H9 (cell line): ENCODE measurements around the gene TOR1A. TPM values are rescaled to one million over a fixed set of nuclear protein-coding genes. Genes with fewer than 3 reads are reported as not detected.

Source experiments
- DNase-seq: peaks from one replicate; pipeline ENCODE4 v3.0.0-alpha.2; 2017
- H2AFZ ChIP-seq: one replicate; pipeline ENCODE4 v1.6.1; 2013; ENCODE audit warnings: mild to moderate bottlenecking, low read length, control low read depth, moderate library complexity
- H2AK5ac ChIP-seq: 2 replicates; pipeline ENCODE4 v1.6.1; 2013; ENCODE audit warnings: low read length, control low read depth, mixed read lengths; ENCODE audit not compliant: insufficient read length
- H2BK120ac ChIP-seq: one replicate; pipeline ENCODE4 v1.6.1; 2013; ENCODE audit warnings: low read depth, mild to moderate bottlenecking, low read length, control low read depth, inconsistent platforms; ENCODE audit not compliant: poor library complexity, severe bottlenecking
- H2BK12ac ChIP-seq: 2 replicates; pipeline ENCODE4 v1.6.1; 2013; ENCODE audit warnings: low read length, control low read depth, mixed read lengths, low read depth; ENCODE audit not compliant: insufficient read length
- H2BK15ac ChIP-seq: 2 replicates; pipeline ENCODE4 v1.6.1; 2013; ENCODE audit warnings: low read depth, low read length, control low read depth
- H2BK20ac ChIP-seq: one replicate; pipeline ENCODE4 v1.6.1; 2013; ENCODE audit warnings: low read depth, mild to moderate bottlenecking, low read length, control low read depth, inconsistent platforms; ENCODE audit not compliant: poor library complexity, severe bottlenecking
- H2BK5ac ChIP-seq: 2 replicates; pipeline ENCODE4 v1.6.1; 2013; ENCODE audit warnings: low read length, control low read depth, mixed read lengths; ENCODE audit not compliant: insufficient read length
- H3K14ac ChIP-seq: 2 replicates; pipeline ENCODE4 v1.6.1; 2013; ENCODE audit warnings: low read length, control low read depth; ENCODE audit not compliant: insufficient read depth
- H3K18ac ChIP-seq: 2 replicates; pipeline ENCODE4 v1.6.1; 2013; ENCODE audit warnings: low read depth, mild to moderate bottlenecking, mixed read lengths, low read length, control low read depth; ENCODE audit not compliant: insufficient read length
- H3K23ac ChIP-seq: 2 replicates; pipeline ENCODE4 v1.6.1; 2013; ENCODE audit warnings: low read length, control low read depth, mixed read lengths, low read depth; ENCODE audit not compliant: insufficient read length
- H3K23me2 ChIP-seq: 2 replicates; pipeline ENCODE4 v1.6.1; 2013; ENCODE audit warnings: low read depth, mild to moderate bottlenecking, mixed read lengths, low read length, control low read depth; ENCODE audit not compliant: insufficient read length, poor library complexity, severe bottlenecking
- H3K27ac ChIP-seq: 2 replicates; pipeline ENCODE4 v1.5.1; 2013; ENCODE audit warnings: low read length, control low read depth, mixed read lengths, low read depth; ENCODE audit not compliant: insufficient read length
- H3K27me3 ChIP-seq: 2 replicates; pipeline ENCODE4 v1.6.1; 2013; ENCODE audit warnings: low read length, control low read depth, inconsistent platforms; ENCODE audit not compliant: insufficient read depth
- H3K4ac ChIP-seq: 2 replicates; pipeline ENCODE4 v1.6.1; 2013; ENCODE audit warnings: low read depth, mild to moderate bottlenecking, control low read depth, inconsistent platforms, low read length, moderate library complexity
- H3K4me1 ChIP-seq: 2 replicates; pipeline ENCODE4 v1.6.1; 2013; ENCODE audit warnings: low read length, control low read depth, inconsistent platforms; ENCODE audit not compliant: insufficient read depth
- H3K4me2 ChIP-seq: 2 replicates; pipeline ENCODE4 v1.6.1; 2013; ENCODE audit warnings: low read length, control low read depth, mixed read lengths; ENCODE audit not compliant: insufficient read length, insufficient read depth
- H3K56ac ChIP-seq: 2 replicates; pipeline ENCODE4 v1.6.1; 2013; ENCODE audit warnings: low read depth, mild to moderate bottlenecking, mixed read lengths, low read length, control low read depth; ENCODE audit not compliant: insufficient read length
- H3K79me1 ChIP-seq: 2 replicates; pipeline ENCODE4 v1.6.1; 2013; ENCODE audit warnings: low read depth, mild to moderate bottlenecking, moderate library complexity, low read length, control low read depth, inconsistent platforms; ENCODE audit not compliant: insufficient read depth, poor library complexity, severe bottlenecking
- H3K79me2 ChIP-seq: 2 replicates; pipeline ENCODE4 v1.6.1; 2013; ENCODE audit warnings: low read length, control low read depth, inconsistent platforms; ENCODE audit not compliant: insufficient read depth
- H3K9ac ChIP-seq: 2 replicates; pipeline ENCODE4 v1.6.1; 2013; ENCODE audit warnings: low read length, control low read depth, mixed read lengths; ENCODE audit not compliant: insufficient read length; ENCODE audit errors: extremely low read depth
- H3K9me3 ChIP-seq: one replicate; pipeline ENCODE4 v1.6.1; 2013; ENCODE audit warnings: low read depth, low read length, inconsistent platforms; ENCODE audit not compliant: control insufficient read depth
- H3T11ph ChIP-seq: one replicate; pipeline ENCODE4 v1.6.1; 2013; ENCODE audit warnings: mild to moderate bottlenecking, low read length, control low read depth, inconsistent platforms
- H4K20me1 ChIP-seq: one replicate; pipeline ENCODE4 v1.6.1; 2013; ENCODE audit not compliant: control insufficient read depth, insufficient read length, insufficient read depth
- H4K5ac ChIP-seq: 2 replicates; pipeline ENCODE4 v1.6.1; 2013; ENCODE audit warnings: low read depth, mild to moderate bottlenecking, mixed read lengths, low read length, control low read depth; ENCODE audit not compliant: insufficient read length
- H4K8ac ChIP-seq: replicated peaks from 2 replicates; pipeline ENCODE4 v1.6.1; 2013; ENCODE audit warnings: low read length, control low read depth, mixed read lengths, low read depth; ENCODE audit not compliant: insufficient read length
- H4K91ac ChIP-seq: 2 replicates; pipeline ENCODE4 v1.6.1; 2013; ENCODE audit warnings: low read depth, mild to moderate bottlenecking, moderate library complexity, mixed read lengths, low read length, control low read depth; ENCODE audit not compliant: insufficient read length
- H3K27ac Mint-ChIP-seq, 3 experiments: 2 replicates in 2 of 3; 3 replicates in 1 of 3; pipeline ENCODE4 v1.8.0; 2020 to 2021; ENCODE audit warnings: mixed read lengths in 3 of 3, mild to moderate bottlenecking in 1 of 3, moderate library complexity in 1 of 3
- H3K27me3 Mint-ChIP-seq: 2 replicates; pipeline ENCODE4 v1.8.0; 2021; ENCODE audit warnings: low read depth, mild to moderate bottlenecking, moderate library complexity, mixed read lengths
- H3K36me3 Mint-ChIP-seq, 3 experiments: 2 replicates in 2 of 3; 3 replicates in 1 of 3; pipeline ENCODE4 v1.8.0; 2020 to 2021; ENCODE audit warnings: low read depth in 3 of 3, mixed read lengths in 3 of 3; ENCODE audit not compliant: insufficient read depth in 1 of 3
- H3K4me1 Mint-ChIP-seq, 2 experiments: 2 replicates each; pipeline ENCODE4 v1.8.0; 2020; ENCODE audit warnings: mixed read lengths in 2 of 2
- H3K4me3 Mint-ChIP-seq, 2 experiments: 2 replicates in 1 of 2; 3 replicates in 1 of 2; pipeline ENCODE4 v1.8.0; 2020 to 2021; ENCODE audit warnings: mild to moderate bottlenecking in 2 of 2, mixed read lengths in 2 of 2, moderate library complexity in 1 of 2
- H3K9me3 Mint-ChIP-seq, 2 experiments: 2 replicates in 1 of 2; 3 replicates in 1 of 2; pipeline ENCODE4 v1.8.0; 2020; ENCODE audit warnings: mild to moderate bottlenecking in 2 of 2, mixed read lengths in 2 of 2, moderate library complexity in 1 of 2
- WGBS: extraction: QIAGEN DNeasy Blood & Tissue Kit; methylation state at CpG from one replicate; pipeline ENCODE4 v1.1.7; 2013; ENCODE audit warnings: missing lambda C conversion rate, low lambda C conversion rate, mixed read lengths; ENCODE audit not compliant: insufficient read length; ENCODE audit errors: extremely low coverage; 5-methylcytosine and 5-hydroxymethylcytosine counted together
- total RNA-seq: library from RNA; stranded (reverse); gene quantifications from 2 replicates; pipeline ENCODE4 v1.2.1, GENCODE V29; 2021
- TF ChIP-seq, protein P1 (sequence below): fragments of 200-600 bp; sonication (generic); conservative IDR thresholded peaks from 3 replicates; pipeline ENCODE4 v1.8.0; 2021; ENCODE audit warnings: antibody characterized with exemption, mild to moderate bottlenecking

Gene TOR1A
- total RNA-seq, 1 experiment from 2014 or later = 60.1 TPM

DNA sequence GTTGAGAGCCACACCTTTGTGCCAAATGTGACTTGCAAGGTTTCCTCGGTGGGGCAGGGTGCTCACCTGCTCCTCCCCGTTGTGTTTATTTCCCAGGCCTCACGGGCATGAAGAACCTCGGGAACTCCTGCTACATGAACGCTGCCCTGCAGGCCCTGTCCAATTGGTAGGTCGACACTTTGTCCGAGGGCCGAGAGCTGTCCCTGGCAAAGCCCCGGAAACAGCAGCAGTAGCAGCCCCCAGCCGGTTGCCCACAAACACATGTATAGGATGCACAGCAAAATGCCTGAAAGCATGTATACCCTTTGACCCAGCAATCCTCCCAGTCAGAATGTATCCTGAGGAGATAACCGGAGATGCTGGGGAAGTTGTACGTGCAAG, 37.5 kb upstream of the TOR1A start:
- Histone ChIP-seq H3K23ac (no peak overlapping the region), H3K9me3 (no peaks in the 10 kb centered on the region), H2BK15ac (no peak overlapping the region), H3K79me2 (no peaks in the 10 kb centered on the region), H3K18ac (no peak overlapping the region), H2BK20ac (no peak overlapping the region), H4K5ac (no peak overlapping the region), H3K4ac (no peak overlapping the region), H3K23me2 (no peaks in the 10 kb centered on the region), H2BK120ac (no peak overlapping the region), H3T11ph (no peak overlapping the region), H2AK5ac (no peak overlapping the region), H3K4me1 (no peaks in the 10 kb centered on the region), H3K79me1 (no peaks in the 10 kb centered on the region), H3K9ac (no peak overlapping the region), H4K20me1 (no peaks in the 10 kb centered on the region), H3K4me2 (no peak overlapping the region), H2BK5ac (no peak overlapping the region), H3K56ac (no peak overlapping the region), H3K14ac (no peak overlapping the region), H2AFZ (no peak overlapping the region), H4K91ac (no peak overlapping the region), H2BK12ac (no peak overlapping the region), H4K8ac (no peak overlapping the region), H3K27me3 (no peaks in the 10 kb centered on the region), H3K27ac (no peak overlapping the region)
- peaks cover 10 to 45% (median 30%) of the 10 kb centered on the region in 3 experiments; a peak in 6 of 7 replicates for H3K36me3 Mint-ChIP-seq
- no peak overlapping the region for H3K4me3 Mint-ChIP-seq
- H3K27ac Mint-ChIP-seq = no peak overlapping the region
- no CpG with 5 or more reads among the region's 12 CpGs for WGBS
- H3K9me3 Mint-ChIP-seq = no peaks in the 10 kb centered on the region
- H3K4me1 Mint-ChIP-seq = no peaks in the 10 kb centered on the region
- no peak for DNase-seq
- TF ChIP-seq, protein P1, sequence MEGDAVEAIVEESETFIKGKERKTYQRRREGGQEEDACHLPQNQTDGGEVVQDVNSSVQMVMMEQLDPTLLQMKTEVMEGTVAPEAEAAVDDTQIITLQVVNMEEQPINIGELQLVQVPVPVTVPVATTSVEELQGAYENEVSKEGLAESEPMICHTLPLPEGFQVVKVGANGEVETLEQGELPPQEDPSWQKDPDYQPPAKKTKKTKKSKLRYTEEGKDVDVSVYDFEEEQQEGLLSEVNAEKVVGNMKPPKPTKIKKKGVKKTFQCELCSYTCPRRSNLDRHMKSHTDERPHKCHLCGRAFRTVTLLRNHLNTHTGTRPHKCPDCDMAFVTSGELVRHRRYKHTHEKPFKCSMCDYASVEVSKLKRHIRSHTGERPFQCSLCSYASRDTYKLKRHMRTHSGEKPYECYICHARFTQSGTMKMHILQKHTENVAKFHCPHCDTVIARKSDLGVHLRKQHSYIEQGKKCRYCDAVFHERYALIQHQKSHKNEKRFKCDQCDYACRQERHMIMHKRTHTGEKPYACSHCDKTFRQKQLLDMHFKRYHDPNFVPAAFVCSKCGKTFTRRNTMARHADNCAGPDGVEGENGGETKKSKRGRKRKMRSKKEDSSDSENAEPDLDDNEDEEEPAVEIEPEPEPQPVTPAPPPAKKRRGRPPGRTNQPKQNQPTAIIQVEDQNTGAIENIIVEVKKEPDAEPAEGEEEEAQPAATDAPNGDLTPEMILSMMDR = no peak
- no peaks in the 10 kb centered on the region for H3K27me3 Mint-ChIP-seq
